Parathyroid adenoma (tissue), 2 donors: ENCODE results near the gene ZNF814.
A peak's percentile ranks its signal among the peaks of the same experiment; 100 is the strongest.
"Not testable (repeated sequence)": the region's sequence is repeated elsewhere in the genome, so short reads cannot be mapped to it uniquely, and the experiment has no call there.

Experiments
- H2AFZ ChIP-seq: fragments of 300-600 bp; sonication (generic); one replicate; pipeline ENCODE4 v1.7.0; 2017; ENCODE audit warnings: antibody characterized with exemption, mild to moderate bottlenecking
- H3K27ac ChIP-seq: fragments of 300-600 bp; sonication (generic); one replicate; pipeline ENCODE4 v1.7.0; 2017
- H3K27me3 ChIP-seq: fragments of 300-600 bp; sonication (generic); one replicate; pipeline ENCODE4 v1.7.0; 2017; ENCODE audit warnings: low read length; ENCODE audit not compliant: control insufficient read depth, insufficient read depth
- H3K36me3 ChIP-seq: fragments of 300-600 bp; sonication (generic); one replicate; pipeline ENCODE4 v1.7.0; 2017; ENCODE audit warnings: low read length; ENCODE audit not compliant: control insufficient read depth, insufficient read depth
- H3K4me1 ChIP-seq: fragments of 300-600 bp; sonication (generic); one replicate; pipeline ENCODE4 v1.7.0; 2017; ENCODE audit warnings: control low read depth
- H3K4me2 ChIP-seq: fragments of 300-600 bp; sonication (generic); one replicate; pipeline ENCODE4 v1.7.0; 2017; ENCODE audit warnings: low read length
- H3K4me3 ChIP-seq: fragments of 300-600 bp; sonication (generic); one replicate; pipeline ENCODE4 v1.7.0; 2017; ENCODE audit warnings: low read depth, low read length
- H3K79me2 ChIP-seq: fragments of 300-600 bp; sonication (generic); one replicate; pipeline ENCODE4 v1.7.0; 2017; ENCODE audit warnings: control low read depth
- H3K9ac ChIP-seq: fragments of 300-600 bp; sonication (generic); one replicate; pipeline ENCODE4 v1.7.0; 2017; ENCODE audit warnings: mild to moderate bottlenecking
- H3K9me3 ChIP-seq: fragments of 300-600 bp; sonication (generic); one replicate; pipeline ENCODE4 v1.7.0; 2017; ENCODE audit warnings: low read length; ENCODE audit not compliant: control insufficient read depth
- CTCF ChIP-seq: fragments of 300-600 bp; sonication (generic); IDR thresholded peaks from one replicate; pipeline ENCODE4 v1.7.0; 2017; ENCODE audit warnings: antibody characterized with exemption, mild to moderate bottlenecking
- donor health status: primary hyperparathyroidism.

The ZNF814 gene

DNA sequence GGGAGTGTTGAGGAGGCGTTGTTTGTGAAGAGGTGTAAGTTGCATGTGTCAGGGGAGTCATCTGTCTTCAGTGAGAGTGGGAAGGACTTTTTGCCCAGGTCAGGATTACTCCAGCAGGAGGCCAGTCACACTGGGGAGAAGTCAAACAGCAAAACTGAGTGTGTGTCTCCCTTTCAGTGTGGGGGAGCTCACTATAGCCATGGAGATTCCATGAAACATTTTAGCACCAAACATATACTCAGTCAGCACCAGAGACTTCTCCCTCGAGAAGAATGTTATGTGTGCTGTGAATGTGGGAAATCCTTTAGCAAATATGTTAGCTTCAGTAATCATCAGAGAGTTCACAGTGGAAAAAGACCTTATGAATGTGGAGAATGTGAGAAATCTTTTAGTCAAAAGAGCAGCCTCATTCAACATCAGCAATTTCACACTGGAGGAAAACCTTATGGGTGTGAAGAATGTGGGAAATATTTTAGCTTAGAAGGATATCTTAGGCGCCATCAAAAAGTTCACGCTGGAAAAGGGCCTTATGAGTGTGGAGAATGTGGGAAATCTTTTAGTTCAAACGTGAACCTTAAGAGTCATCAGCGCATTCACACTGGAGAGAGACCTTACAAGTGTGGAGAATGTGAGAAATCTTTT, 47.6 kb downstream of the ZNF814 start:
- H3K9ac ChIP-seq = no peak overlapping the region
- no peak overlapping the region for H3K4me3 ChIP-seq
- H3K27me3 ChIP-seq = no peaks in the 10 kb centered on the region
- no peak overlapping the region for H2AFZ ChIP-seq
- no peaks in the 10 kb centered on the region for H3K9me3 ChIP-seq
- TF ChIP-seq CTCF = no peak
- H3K27ac ChIP-seq = no peak overlapping the region
- no peaks in the 10 kb centered on the region for H3K4me1 ChIP-seq
- no peak overlapping the region for H3K4me2 ChIP-seq
- H3K79me2 ChIP-seq = peaks cover 27% of the 10 kb centered on the region
- H3K36me3 ChIP-seq = no peaks in the 10 kb centered on the region

DNA sequence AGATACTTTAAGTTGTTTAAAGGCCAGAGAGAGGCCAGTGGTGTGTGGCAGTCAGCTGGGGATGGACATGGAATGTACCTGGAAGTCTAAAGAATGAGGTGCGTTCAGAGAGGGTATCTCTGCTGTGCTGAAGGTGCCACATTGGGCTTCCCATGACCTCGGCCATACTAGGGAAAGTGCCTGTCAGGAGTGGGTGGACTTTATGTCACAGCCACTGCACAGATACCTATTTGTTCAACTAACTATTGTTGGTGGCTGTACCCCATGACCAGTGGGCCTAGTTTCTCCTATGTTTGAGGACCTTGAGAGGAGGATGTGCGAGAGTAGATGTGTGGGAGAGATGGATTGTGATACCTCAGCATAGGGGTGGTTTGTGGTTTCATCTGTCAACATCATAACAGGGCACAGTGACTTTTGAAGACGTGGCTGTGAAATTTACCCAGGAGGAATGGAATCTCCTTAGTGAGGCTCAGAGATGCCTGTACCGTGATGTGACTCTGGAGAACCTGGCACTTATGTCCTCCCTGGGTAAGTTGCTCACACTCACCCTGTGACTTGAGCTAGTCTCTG, 50.1 kb downstream of the ZNF814 start:
- H3K9ac ChIP-seq, H3K4me1 ChIP-seq, H3K36me3 ChIP-seq, H3K27ac ChIP-seq, H2AFZ ChIP-seq, H3K4me2 ChIP-seq, H3K27me3 ChIP-seq, H3K9me3 ChIP-seq, H3K4me3 ChIP-seq: not testable (repeated sequence)
- peaks cover 20% of the 10 kb centered on the region for H3K79me2 ChIP-seq

GRCh38 chr19:57836991-57837390, 51.8 kb downstream of the ZNF814 start:
- H2AFZ ChIP-seq, H3K27me3 ChIP-seq, H3K36me3 ChIP-seq, H3K27ac ChIP-seq, H3K4me3 ChIP-seq, H3K4me2 ChIP-seq, H3K9me3 ChIP-seq, H3K9ac ChIP-seq, H3K4me1 ChIP-seq: not testable (repeated sequence)
- peaks cover 29% of the 10 kb centered on the region for H3K79me2 ChIP-seq

GRCh38 chr19:57830071-57830602, 58.7 kb downstream of the ZNF814 start, which contains the start of gene ZNF587B:
Gene ZNF587B (plus strand): TSS chr19:57830299. CDS start chr19:57830529, 230 bp downstream.
- peaks cover 7% of the 10 kb centered on the region for H3K4me1 ChIP-seq
- no peaks in the 10 kb centered on the region for H3K27me3 ChIP-seq
- H3K9me3 ChIP-seq = no peaks in the 10 kb centered on the region
- peak within 1 kb of the TSS; percentile 44 for H2AFZ ChIP-seq
- H3K4me3 ChIP-seq = peak within 1 kb of the TSS; percentile 65
- peak; percentile 76 for TF ChIP-seq CTCF
- no peak within 1 kb of the TSS for H3K9ac ChIP-seq
- H3K36me3 ChIP-seq = no peaks in the 10 kb centered on the region
- peaks cover 23% of the 10 kb centered on the region for H3K79me2 ChIP-seq
- peak within 1 kb of the TSS; percentile 87 for H3K4me2 ChIP-seq
- peak within 1 kb of the TSS; percentile 71 for H3K27ac ChIP-seq

DNA sequence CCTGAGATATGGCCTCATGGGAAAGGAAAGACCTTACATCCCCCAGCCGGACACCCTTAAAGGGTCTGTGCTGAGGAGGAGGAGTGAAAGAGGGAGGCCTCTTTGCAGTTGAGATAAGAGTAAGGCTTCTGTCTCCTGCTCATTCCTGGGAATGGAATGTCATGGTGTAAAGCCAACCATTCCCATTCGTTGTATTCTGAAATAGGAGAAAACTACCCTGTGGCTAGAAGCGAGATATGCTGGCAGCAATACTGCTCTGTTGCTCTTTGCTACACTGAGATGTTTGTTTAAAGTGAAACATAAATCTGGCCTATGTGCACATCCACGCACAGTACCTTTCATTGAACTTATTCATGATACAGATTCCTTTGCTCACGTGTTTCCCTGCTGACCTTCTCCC, 59.5 kb downstream of the ZNF814 start:
- Histone ChIP-seq H3K9ac (no peak overlapping the region), H3K27ac (peak overlapping the region; percentile 71), H2AFZ (no peak overlapping the region), H3K79me2 (peaks cover 24% of the 10 kb centered on the region), H3K27me3 (no peaks in the 10 kb centered on the region), H3K4me3 (no peak overlapping the region), H3K4me1 (peaks cover 7% of the 10 kb centered on the region), H3K4me2 (no peak overlapping the region), H3K36me3 (no peaks in the 10 kb centered on the region), H3K9me3 (no peaks in the 10 kb centered on the region)
- no peak for TF ChIP-seq CTCF
